ENCODE results near the gene PPP1R16B. TPM values are rescaled to one million over a fixed set of nuclear protein-coding genes. Genes with fewer than 3 reads are reported as not detected.

The PPP1R16B gene
- polyA plus RNA-seq, 1 donor from 2014 or later: 1.9 TPM

DNA sequence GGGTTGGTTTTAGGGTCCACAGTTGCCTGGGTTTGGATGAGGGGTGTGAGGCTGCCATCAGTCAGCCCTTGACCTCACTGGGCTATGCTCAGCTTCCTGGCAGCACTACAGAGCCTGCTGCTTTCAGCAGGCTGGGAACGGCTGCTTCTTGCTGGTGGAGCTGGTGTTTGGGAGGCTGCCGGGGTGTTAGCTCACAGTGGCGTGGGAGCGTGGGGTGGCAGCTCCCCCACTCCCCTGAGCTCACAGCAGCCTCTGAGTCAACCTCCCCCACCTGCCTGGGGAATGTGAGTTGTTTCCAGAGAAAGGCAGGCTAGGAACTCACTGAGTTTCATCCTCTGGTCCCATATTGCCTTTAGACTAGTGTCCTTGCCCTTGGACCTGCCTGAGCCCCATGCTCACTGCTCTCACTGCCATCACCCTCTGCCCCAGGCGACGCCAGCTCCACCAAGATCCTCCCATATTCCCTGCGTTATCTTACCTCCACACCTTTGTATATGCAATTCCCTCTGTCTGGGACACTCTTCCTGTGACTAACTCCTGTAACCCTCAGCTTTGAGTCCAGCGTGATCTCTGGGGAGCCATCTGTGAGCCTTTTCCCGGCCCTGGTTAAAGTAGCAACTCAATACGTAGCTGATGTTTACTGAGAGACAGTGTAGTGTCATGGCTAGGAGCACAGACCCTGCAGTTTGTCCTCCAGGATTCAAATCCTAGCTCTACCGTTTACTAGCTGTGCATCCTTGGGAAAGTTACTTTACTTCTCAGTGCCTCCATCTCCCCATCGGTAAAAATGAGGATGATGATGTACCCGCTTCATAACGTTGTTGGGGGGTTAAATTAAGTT lies 34.8 kb downstream of the PPP1R16B start:
- no peaks in the 10 kb centered on the region for H4K20me1 ChIP-seq (ENCODE audit: insufficient read depth)
- H3K36me3 ChIP-seq (ENCODE audit: insufficient read depth, low read length): no peaks in the 10 kb centered on the region
- no peaks in the 10 kb centered on the region for H3F3A ChIP-seq (ENCODE audit: insufficient read depth, low read length, poor library complexity, severe bottlenecking)
- H3K4me2 ChIP-seq (ENCODE audit: low read length): no peak overlapping the region
- H3K9me2 ChIP-seq (ENCODE audit: insufficient read depth, low read length): no peaks in the 10 kb centered on the region
- H3K4me3 ChIP-seq (ENCODE audit: low read length): no peak overlapping the region
- no peak overlapping the region for H2AFZ ChIP-seq (ENCODE audit: low read depth, low read length)
- H3K27ac ChIP-seq (ENCODE audit: low read length): no peak overlapping the region
- H3K9ac ChIP-seq (ENCODE audit: low read length): no peak overlapping the region
- H3K9me3 ChIP-seq (ENCODE audit: low read length): no peaks in the 10 kb centered on the region
- H3K79me2 ChIP-seq (replicated peaks; ENCODE audit: insufficient read depth, low read length): no peaks in the 10 kb centered on the region
- TF ChIP-seq, protein P1, sequence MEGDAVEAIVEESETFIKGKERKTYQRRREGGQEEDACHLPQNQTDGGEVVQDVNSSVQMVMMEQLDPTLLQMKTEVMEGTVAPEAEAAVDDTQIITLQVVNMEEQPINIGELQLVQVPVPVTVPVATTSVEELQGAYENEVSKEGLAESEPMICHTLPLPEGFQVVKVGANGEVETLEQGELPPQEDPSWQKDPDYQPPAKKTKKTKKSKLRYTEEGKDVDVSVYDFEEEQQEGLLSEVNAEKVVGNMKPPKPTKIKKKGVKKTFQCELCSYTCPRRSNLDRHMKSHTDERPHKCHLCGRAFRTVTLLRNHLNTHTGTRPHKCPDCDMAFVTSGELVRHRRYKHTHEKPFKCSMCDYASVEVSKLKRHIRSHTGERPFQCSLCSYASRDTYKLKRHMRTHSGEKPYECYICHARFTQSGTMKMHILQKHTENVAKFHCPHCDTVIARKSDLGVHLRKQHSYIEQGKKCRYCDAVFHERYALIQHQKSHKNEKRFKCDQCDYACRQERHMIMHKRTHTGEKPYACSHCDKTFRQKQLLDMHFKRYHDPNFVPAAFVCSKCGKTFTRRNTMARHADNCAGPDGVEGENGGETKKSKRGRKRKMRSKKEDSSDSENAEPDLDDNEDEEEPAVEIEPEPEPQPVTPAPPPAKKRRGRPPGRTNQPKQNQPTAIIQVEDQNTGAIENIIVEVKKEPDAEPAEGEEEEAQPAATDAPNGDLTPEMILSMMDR (IDR thresholded peaks at IDR 0.05; ENCODE audit: poor library complexity, severe bottlenecking): no peak
- TF ChIP-seq POLR2AphosphoS5 (IDR thresholded peaks at IDR 0.05) (no peak), SMC3 (conservative IDR thresholded peaks at IDR 0.05; ENCODE audit: poor library complexity) (no peak), EZH2 (IDR thresholded peaks at IDR 0.05; ENCODE audit: borderline replicate concordance, insufficient read depth, low read length, poor library complexity, severe bottlenecking) (no peak), RAD21 (conservative IDR thresholded peaks at IDR 0.05) (no peak), TAF1 (IDR thresholded peaks at IDR 0.05; ENCODE audit: low read depth) (no peak), MXI1 (conservative IDR thresholded peaks at IDR 0.05; ENCODE audit: poor library complexity, severe bottlenecking) (no peak), EP300 (conservative IDR thresholded peaks at IDR 0.05; ENCODE audit: poor library complexity, severe bottlenecking) (no peak)
- TF ChIP-seq, protein P2, sequence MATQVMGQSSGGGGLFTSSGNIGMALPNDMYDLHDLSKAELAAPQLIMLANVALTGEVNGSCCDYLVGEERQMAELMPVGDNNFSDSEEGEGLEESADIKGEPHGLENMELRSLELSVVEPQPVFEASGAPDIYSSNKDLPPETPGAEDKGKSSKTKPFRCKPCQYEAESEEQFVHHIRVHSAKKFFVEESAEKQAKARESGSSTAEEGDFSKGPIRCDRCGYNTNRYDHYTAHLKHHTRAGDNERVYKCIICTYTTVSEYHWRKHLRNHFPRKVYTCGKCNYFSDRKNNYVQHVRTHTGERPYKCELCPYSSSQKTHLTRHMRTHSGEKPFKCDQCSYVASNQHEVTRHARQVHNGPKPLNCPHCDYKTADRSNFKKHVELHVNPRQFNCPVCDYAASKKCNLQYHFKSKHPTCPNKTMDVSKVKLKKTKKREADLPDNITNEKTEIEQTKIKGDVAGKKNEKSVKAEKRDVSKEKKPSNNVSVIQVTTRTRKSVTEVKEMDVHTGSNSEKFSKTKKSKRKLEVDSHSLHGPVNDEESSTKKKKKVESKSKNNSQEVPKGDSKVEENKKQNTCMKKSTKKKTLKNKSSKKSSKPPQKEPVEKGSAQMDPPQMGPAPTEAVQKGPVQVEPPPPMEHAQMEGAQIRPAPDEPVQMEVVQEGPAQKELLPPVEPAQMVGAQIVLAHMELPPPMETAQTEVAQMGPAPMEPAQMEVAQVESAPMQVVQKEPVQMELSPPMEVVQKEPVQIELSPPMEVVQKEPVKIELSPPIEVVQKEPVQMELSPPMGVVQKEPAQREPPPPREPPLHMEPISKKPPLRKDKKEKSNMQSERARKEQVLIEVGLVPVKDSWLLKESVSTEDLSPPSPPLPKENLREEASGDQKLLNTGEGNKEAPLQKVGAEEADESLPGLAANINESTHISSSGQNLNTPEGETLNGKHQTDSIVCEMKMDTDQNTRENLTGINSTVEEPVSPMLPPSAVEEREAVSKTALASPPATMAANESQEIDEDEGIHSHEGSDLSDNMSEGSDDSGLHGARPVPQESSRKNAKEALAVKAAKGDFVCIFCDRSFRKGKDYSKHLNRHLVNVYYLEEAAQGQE (IDR thresholded peaks at IDR 0.05; ENCODE audit: borderline replicate concordance): no peak
- H3K27me3 ChIP-seq (ENCODE audit: insufficient read depth, low read depth, low read length): no peaks in the 10 kb centered on the region

DNA sequence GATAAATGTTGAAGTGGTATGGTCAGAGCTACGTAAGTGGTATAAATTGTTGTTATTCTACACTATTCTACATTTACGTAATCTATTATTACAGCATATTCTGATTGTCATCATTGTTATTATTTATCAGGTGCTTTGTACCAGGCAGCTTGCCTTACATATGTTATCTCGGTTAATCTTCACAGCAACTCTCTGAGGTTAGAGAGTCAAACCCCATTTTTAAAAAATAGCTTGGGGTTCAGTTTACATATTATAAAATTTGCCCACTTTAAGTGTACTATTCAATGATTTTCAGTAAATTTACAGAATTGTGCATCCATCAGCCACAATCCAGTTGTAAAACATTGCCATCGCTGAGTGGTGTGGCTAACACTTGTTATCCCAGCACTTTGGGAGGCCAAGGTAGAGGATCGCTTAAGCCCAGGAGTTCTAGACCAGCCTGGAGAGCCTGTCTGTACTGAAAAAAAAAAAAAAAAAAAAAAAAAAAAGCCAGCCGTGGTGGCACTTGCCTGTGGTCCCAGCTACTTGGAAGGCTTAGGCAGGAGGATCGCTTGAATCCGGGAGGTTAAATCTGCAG lies 35.5 kb downstream of the PPP1R16B start:
- Histone ChIP-seq H3K36me3 (ENCODE audit: insufficient read depth, low read length) (no peaks in the 10 kb centered on the region), H3K9me2 (ENCODE audit: insufficient read depth, low read length) (no peaks in the 10 kb centered on the region), H3K9me3 (ENCODE audit: low read length) (no peaks in the 10 kb centered on the region), H4K20me1 (ENCODE audit: insufficient read depth) (no peaks in the 10 kb centered on the region), H3K27ac (ENCODE audit: low read length) (no peak overlapping the region), H3K27me3 (ENCODE audit: insufficient read depth, low read depth, low read length) (no peaks in the 10 kb centered on the region), H2AFZ (ENCODE audit: low read depth, low read length) (no peak overlapping the region), H3K4me2 (ENCODE audit: low read length) (no peak overlapping the region), H3K4me3 (ENCODE audit: low read length) (no peak overlapping the region), H3K79me2 (replicated peaks; ENCODE audit: insufficient read depth, low read length) (no peaks in the 10 kb centered on the region), H3F3A (ENCODE audit: insufficient read depth, low read length, poor library complexity, severe bottlenecking) (no peaks in the 10 kb centered on the region), H3K9ac (ENCODE audit: low read length) (no peak overlapping the region)
- TF ChIP-seq POLR2AphosphoS5 (IDR thresholded peaks at IDR 0.05) (no peak), RAD21 (conservative IDR thresholded peaks at IDR 0.05) (no peak), EP300 (conservative IDR thresholded peaks at IDR 0.05; ENCODE audit: poor library complexity, severe bottlenecking) (no peak), TAF1 (IDR thresholded peaks at IDR 0.05; ENCODE audit: low read depth) (no peak), EZH2 (IDR thresholded peaks at IDR 0.05; ENCODE audit: borderline replicate concordance, insufficient read depth, low read length, poor library complexity, severe bottlenecking) (no peak), MXI1 (conservative IDR thresholded peaks at IDR 0.05; ENCODE audit: poor library complexity, severe bottlenecking) (no peak), SMC3 (conservative IDR thresholded peaks at IDR 0.05; ENCODE audit: poor library complexity) (no peak)
- TF ChIP-seq, protein P1 (IDR thresholded peaks at IDR 0.05; ENCODE audit: poor library complexity, severe bottlenecking): no peak
- TF ChIP-seq, protein P2 (IDR thresholded peaks at IDR 0.05; ENCODE audit: borderline replicate concordance): no peak
